ENCODE measurements around the gene TBC1D1.

TBC1D1 gene

GRCh38 chr4:38161208-38162113 is 270.6 kb downstream of the TBC1D1 start:
- no peak for DNase-seq (ENCODE audit: extremely low read depth in 1 of 2, low read depth in 1 of 2)

- DNase-seq (ENCODE audit: extremely low read depth in 1 of 2, low read depth in 1 of 2): no peak
These were observed 271.4 kb downstream of the TBC1D1 start for GRCh38 chr4:38162240-38162784.

GRCh38 chr4:38163216-38164006 is 272.5 kb downstream of the TBC1D1 start:
- no peak for DNase-seq (ENCODE audit: extremely low read depth in 1 of 2, low read depth in 1 of 2)

DNA sequence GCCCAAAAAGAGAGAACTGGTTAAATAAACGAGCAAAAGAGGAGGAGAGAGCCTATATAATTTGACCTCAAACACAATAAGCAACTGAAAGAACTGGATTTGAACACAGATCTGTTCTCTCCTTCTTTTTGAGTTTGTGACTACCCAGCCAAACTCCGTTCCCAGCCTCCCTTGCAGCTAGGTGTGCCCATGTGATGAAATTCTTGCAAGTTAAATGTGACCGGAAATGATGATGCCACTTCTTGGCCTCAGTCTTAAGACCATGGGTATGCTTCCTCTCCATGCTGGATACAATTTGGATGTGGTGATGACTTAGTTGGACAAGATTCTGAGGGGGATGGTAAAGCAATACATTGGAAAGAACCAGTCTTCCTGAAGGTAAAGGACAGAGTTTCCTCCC is 273.5 kb downstream of the TBC1D1 start:
- DNase-seq (ENCODE audit: extremely low read depth in 1 of 2, low read depth in 1 of 2): no peak

DNA sequence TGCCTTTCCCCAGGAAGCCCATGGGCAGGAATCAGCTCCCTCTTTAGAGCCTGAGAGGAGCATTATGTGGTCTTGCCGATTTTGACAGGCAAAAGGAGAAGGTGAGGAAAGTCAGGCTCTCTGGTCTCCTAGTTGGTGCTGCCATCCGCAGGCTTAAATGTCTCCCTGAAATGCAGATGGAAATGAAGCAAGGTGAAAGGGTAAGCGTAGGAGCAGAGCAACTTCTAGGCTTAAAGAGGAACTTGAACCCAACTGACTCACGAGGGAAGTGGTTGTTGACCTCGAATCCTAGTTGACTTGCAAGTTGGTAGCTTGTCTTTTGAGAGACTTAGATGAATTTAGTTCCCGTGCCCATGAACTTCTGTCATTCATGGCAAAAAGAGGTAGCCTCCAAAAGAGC is 275.2 kb downstream of the TBC1D1 start:
- no peak for DNase-seq (ENCODE audit: extremely low read depth in 1 of 2, low read depth in 1 of 2)

DNA sequence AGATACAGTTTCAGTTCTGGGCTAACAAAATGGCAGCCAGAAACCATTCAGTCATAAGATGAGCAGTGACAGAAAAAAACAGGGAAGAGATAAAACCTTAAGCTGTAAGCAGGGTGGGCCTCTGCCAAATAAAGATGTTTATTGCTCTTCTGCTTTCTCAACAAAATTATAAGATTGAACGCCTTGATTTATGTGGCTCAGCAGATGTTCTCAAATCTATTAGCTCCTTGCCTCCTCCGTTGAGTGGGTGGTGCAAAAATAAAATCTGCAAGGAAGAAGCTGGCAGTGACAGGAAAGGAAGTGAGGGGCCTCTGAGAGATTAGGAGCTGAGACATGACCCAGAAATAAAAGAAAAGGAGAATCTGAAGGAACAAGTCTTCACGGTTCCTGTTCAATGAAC is 275.9 kb downstream of the TBC1D1 start:
- DNase-seq (ENCODE audit: extremely low read depth in 1 of 2, low read depth in 1 of 2): no peak

DNA sequence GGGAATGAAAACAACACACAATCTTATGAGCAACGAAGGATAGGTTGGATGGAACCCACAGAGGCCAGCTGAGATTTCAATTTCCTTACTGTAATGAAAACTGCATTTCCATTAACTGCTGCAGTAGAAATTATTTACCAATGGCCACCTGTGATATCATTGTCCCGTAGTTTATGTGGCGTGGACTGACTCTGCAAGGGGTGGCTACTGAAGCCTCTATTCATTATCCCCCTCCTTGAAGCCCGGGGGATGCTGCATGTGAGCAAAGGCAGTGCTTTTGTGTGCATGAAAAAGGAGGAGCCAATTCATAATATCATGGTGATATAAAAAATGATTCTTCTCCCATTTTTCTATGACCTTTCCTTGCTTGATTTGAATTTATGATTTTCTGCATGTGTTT is 277.1 kb downstream of the TBC1D1 start:
- DNase-seq (ENCODE audit: extremely low read depth in 1 of 2, low read depth in 1 of 2): no peak

GRCh38 chr4:38169524-38169923 is 278.6 kb downstream of the TBC1D1 start:
- DNase-seq (ENCODE audit: extremely low read depth in 1 of 2, low read depth in 1 of 2): no peak

- no peak for DNase-seq (ENCODE audit: extremely low read depth in 1 of 2, low read depth in 1 of 2)
These were observed 279.7 kb downstream of the TBC1D1 start for GRCh38 chr4:38170338-38171169.

GRCh38 chr4:38172078-38172477 is 281.2 kb downstream of the TBC1D1 start:
- DNase-seq (ENCODE audit: extremely low read depth in 1 of 2, low read depth in 1 of 2): no peak

GRCh38 chr4:38173935-38174518 is 283.1 kb downstream of the TBC1D1 start:
- no peak for DNase-seq (ENCODE audit: extremely low read depth in 1 of 2, low read depth in 1 of 2)

DNA sequence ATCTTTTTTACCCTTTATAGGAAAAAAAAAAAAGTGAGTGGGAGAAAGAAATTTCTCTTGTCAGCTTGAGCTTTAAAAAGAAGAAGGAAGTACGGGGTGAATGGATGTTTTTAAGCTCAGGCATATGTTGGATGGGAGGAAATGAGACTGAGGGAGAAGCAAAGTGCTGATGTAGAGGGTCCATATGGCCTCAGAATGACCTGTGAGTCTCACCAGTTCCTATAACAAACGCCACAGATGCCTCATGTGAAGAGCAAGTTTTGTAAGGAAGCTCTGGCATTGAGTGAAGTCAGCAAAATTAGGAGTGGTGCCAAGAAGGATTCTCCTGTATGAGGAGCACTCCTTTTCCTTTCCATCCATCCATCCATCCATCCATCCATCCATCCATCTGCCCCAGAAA is 283.9 kb downstream of the TBC1D1 start:
- no peak for DNase-seq (ENCODE audit: extremely low read depth in 1 of 2, low read depth in 1 of 2)

DNA sequence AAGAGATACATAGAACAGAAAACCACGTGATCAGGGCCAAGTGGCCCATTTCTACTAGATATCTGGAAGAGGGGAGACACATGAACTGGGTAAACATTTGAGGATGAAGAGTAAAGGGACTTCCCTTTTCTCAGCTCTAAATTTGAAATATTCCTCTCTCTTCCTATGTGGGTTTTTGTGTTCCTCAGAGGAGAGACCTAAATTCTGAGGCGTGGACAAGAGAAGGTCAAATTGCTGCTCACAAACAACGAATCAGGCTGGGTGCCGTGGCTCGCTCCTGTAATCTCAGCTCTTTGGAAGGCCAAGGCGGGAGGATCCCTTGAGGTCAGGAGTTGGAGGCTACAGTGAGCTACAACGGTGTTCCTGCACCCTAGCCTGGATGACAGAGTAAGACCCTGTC is 285.3 kb downstream of the TBC1D1 start:
- DNase-seq (ENCODE audit: extremely low read depth in 1 of 2, low read depth in 1 of 2): no peak

- DNase-seq (ENCODE audit: extremely low read depth in 1 of 2, low read depth in 1 of 2): peak; percentile 23 to 49
These were observed 286.2 kb downstream of the TBC1D1 start for GRCh38 chr4:38177035-38177546.

DNA sequence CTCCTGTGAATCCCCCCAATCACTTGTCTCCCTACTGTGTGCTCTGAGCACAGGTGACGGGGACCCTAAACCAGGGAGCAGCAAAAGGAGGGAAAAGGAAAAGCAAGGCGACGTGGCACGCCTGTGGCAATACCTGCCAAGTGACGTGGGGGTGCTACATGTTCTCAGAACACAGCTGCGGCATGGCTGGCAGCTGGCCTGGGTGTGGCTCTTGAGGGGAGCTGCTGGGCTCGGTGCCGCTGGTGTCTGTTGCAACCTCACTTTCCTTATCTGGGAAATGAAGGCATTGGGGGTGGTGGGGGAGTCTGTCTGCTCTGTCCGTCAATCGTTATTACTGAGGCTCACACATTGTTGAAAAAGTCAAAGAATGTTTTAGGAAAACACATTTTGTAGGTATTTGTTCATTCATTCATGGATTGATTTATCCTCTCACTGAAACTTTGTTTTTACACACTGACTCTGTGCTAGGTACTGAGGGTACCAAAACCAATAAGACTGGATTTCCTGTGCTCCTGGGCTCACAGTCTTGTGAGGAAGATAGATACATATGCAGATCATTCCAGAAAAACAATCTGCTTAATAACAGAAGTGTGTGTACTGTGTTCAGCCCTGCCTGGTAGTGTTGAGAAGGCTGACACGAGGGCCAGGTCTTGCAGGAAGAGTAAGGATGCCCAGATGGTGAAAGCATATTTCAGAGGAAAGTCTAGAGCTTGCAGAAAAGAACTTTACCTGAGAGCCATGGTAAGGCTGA is 286.9 kb downstream of the TBC1D1 start:
- peak in 1 of 2 donors; percentile 21 for DNase-seq (ENCODE audit: extremely low read depth in 1 of 2, low read depth in 1 of 2)

GRCh38 chr4:38178392-38178995 is 287.6 kb downstream of the TBC1D1 start:
- DNase-seq (ENCODE audit: extremely low read depth in 1 of 2, low read depth in 1 of 2): no peak

DNA sequence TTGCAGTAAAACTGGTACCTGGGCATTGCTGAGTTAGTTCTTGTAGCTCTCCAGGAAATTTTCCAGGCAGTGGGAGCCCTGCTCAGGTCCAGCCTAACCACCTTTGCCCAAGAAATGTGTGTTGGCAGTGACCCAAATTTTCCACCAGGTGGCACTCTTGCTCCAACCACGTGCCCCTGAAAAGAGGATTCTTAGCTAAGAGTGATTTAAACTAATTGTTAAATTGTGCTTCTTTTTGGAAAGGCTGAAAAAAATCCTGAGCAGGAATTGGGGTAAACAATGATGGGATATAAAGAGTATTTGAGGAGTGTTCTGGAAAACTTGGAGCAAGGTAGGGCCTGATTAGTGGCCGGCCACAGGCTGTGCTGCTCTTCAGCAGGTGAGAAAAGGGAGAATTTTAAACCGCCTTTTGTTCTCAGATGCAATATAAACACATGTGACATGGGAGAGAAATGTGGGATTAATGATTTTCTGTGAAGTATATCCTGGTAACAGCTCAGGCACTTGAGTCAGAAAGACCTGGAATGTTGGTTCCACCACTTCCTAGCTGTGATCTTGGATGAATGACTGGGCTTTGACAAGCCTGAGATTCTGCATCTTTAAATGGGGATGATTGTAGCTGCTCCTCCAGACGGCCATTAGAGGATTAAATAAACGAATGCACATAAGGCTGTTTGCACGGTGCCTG is 288.9 kb downstream of the TBC1D1 start:
- DNase-seq (ENCODE audit: extremely low read depth in 1 of 2, low read depth in 1 of 2): peak; percentile 22 to 34

DNA sequence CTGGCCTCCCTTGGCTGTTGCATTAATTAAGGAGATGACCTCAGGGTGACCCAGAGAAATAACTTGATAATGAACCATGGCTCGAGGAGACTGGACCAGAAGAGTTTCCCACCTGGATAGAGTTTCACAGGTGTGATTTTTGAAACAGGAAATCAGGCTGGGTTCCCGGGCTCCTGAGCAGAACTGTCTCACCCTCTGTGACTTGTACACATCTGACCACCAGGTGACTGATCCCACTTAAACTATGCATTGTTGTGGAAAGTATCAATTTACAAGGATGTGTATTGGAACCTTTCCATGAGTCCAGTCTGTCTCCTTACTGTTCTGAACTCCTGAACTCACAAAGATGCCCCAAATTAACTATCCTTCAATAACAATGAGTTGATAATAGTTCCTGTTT is 289.6 kb downstream of the TBC1D1 start:
- DNase-seq (ENCODE audit: extremely low read depth in 1 of 2, low read depth in 1 of 2): no peak

DNA sequence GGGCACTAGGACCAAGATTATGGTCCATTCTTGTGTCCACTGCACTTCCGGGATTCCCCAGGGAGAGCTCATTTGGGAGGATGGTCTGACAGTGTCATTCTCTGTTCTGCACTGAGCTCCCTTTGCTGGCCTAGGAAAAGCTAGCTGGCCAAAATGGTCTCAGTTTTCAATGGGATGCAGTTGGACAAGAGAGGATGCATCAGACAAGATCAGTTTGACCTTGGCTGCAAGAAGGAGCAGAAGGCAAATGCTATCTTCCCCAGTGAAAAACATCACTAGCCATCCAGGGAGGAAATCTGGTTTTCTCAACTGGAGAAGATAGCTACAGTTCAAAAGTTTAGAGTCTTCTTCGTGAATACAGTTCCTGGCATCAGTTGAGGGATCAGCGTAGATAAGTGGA is 290.4 kb downstream of the TBC1D1 start:
- no peak for DNase-seq (ENCODE audit: extremely low read depth in 1 of 2, low read depth in 1 of 2)
